GM21576 (cell line): ENCODE data around the gene EIF2D.

Source experiments
- ATAC-seq: cut with Tn5 transposase; IDR thresholded peaks from one replicate; pipeline ENCODE4 v1.9.1; 2021; ENCODE audit warnings: mild to moderate bottlenecking, moderate library complexity; ENCODE audit not compliant: unreplicated experiment

Gene EIF2D

DNA sequence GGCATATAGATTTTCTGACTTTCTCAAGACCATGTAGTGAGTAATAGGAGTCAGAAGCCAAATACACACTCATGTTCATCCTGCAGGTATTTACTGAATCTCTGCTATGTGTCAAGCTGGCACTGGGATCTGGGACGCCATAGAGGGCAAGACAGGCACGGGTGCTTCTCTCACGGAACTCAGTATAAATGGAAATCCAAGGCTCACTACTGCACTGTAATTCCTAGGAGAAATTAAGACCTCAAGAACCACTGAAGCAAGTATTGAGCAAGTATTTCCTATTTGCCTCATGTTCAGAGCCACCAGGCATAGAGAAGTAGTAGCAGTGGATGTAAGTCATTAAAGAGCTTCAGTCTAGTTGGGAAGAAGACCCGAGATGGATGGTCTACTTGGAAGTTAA lies 38.9 kb downstream of the EIF2D start:
- ATAC-seq, result no peak

DNA sequence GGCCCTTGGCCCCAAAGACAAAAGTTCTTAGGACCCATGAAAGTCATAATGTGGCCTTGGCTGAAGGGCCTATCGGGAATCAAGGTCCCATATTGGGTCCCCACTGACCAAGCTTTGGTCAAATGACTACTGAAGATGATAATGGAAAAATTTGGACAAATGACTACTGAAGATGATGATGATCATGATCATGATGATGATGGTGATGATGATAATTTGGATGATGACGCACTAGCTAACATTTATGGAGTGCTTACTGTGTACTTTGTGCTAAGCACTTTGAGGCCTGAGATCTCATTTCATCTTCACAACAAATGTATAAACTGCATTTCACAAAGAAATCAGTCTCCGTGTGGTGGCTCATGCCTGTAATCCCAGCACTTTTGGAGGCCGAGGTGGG lies 39.4 kb downstream of the EIF2D start:
- ATAC-seq, result no peak

DNA sequence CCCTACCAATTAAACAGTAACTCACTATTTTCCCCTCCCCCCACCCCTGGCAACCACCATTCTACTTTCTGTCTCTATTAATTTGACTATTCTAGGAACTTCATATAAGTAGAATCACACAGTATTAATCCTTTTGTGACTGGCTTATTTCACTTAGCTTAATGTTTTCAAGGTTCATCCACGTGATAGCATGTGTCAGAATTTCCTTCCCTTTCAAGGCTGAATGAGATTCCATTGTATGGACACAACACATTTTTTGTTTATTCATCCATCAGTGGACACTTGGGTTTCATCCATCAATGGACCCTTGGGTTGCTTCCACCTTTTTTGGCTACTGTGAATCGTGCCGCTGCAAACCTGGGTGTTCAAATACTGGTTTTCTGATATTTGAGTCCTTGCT lies 41.7 kb downstream of the EIF2D start:
- ATAC-seq, result no peak

DNA sequence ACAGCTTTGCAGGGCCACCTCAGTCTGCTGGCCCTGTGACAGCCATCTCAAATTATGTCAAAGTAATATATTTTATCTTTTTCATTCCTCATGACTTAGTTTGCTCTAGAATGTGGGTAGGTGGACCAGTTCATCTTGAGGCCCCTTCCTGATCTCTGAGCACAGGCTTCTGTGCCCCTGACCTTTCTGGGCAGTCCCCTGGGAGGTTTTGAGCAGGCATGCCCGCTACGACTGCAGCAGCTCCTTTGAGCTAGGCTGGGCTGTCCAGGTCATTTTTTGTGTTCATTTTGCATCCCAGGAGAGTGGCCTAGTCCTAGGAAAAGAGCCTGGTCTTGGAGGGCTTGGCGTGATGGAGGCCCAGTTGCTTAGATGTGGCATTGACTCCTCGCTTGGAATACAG lies 42.7 kb downstream of the EIF2D start:
- ATAC-seq, result no peak

DNA sequence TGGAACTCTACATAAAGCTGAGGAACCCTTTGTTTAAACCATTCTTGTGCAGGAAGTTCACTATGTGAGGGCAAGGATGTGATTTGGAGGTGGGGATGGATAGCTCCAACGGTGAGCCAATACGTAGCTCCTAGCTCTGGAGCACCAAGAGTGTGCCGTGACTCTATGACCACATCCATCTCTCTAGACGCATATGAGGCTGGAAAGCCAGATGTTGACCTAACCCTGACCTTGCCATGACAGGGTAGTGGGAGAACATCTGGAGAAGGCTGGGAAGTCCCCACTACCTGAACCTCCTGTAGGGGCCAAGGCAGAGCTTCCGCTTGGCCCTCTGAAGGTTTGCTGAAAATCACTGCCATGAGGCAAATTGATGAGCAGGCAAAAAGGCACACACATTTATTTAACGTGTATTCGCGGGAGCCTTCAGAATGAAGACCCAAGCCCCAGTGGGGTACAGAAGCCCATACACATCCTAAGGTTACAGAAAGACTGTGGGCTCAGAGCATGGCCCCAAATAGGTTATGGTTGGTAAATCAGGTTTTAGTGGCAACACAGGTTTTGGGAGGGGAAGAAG lies 43.4 kb downstream of the EIF2D start:
- ATAC-seq, result no peak

DNA sequence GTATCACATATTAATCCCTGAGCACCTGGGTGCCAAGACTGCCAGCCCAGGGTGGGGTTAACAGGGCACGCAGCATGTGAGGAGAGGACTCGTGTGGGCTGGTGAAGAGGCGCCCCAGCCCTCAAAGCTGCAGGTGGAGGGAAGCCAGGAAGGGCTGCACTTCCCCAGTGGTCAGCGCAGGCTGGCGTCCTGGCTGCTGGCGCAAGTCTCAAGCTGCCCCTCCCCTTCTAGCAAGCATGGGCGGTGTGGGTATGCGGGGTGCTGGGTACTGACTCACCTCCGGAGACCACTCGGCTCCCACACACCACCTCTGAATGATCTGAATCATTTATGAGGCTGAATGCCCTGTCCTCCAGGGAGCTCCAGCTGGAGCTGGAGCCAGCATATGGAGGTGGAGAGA lies 44.0 kb downstream of the EIF2D start:
- ATAC-seq, result no peak

DNA sequence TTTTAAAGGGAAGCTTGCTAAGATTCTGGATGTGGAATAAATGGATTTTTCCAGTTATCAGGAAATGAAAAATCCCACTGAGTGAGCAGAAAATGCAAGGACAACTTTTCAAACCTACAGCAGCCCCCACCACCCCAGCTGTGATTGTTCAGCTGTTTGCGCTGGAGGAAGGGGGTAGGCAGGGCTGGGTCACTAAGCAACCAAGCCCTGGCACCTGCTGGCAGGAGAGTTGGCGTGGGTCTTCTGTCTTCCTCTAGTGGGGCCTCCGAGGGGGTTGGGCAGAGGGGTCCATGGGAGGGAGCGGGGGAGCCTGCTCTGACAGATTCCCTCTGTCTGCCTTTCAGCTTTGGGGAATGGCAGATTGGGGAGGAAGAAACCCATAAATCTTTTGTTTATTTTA lies 45.3 kb downstream of the EIF2D start:
- no peak for ATAC-seq

DNA sequence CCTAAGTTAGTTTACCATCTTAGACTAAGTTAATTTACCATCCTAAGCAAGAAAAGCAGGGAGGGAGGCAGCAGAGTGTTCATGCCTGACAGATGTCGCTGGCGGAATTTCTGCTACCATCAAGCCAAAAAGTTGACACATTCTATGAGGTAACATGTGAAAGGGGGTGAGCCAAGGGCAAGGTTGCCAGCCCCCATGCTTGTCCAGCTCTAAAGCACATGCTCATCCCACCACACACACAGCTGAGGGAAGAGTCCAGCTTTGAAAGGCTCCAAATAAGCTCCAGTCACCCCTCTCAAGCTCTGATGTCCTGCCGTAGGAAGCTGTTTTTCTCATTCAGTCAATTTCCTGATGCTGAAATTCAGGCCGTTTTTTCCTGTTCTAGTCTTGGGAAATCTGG lies 46.3 kb downstream of the EIF2D start:
- no peak for ATAC-seq

DNA sequence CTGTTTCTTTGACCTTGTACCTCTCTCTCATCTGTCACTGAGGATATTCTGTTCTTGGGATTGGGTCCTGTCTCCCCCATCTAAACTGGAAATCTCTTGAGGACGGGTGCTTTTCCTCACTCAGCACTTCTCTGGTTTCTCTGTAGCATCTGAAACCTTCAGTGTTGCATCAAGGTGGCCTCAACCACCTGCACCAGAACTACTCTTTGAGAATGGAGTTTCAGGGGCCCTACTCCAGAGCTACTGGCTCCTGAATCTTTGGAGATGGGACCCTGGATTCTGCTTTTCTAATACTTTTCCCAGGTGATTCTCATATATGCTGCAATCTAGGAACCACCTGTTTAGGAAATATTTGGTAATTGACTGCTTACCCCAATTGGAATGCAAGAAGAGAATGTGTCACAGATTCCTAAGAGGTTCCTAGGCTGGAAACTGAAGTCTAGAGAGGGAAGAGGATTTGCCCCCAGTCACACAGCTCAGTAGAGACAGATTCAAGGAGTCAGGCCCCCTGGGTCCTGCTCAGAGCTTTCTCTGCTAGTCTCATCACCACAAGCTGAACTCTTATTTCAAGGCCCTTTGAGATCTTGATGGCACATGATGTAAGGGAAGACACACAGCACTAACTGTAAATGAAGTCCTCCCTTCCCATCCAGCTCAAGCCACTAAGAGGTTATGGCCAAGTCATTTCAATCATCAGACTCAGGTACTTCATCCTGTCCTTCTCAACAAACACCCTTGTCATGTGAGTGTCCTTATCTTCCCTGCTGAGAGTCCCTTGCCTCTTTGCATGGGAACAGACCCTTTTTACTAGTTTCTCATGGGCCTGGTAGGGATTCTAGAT lies 48.7 kb downstream of the EIF2D start:
- ATAC-seq, result peak; percentile 29

DNA sequence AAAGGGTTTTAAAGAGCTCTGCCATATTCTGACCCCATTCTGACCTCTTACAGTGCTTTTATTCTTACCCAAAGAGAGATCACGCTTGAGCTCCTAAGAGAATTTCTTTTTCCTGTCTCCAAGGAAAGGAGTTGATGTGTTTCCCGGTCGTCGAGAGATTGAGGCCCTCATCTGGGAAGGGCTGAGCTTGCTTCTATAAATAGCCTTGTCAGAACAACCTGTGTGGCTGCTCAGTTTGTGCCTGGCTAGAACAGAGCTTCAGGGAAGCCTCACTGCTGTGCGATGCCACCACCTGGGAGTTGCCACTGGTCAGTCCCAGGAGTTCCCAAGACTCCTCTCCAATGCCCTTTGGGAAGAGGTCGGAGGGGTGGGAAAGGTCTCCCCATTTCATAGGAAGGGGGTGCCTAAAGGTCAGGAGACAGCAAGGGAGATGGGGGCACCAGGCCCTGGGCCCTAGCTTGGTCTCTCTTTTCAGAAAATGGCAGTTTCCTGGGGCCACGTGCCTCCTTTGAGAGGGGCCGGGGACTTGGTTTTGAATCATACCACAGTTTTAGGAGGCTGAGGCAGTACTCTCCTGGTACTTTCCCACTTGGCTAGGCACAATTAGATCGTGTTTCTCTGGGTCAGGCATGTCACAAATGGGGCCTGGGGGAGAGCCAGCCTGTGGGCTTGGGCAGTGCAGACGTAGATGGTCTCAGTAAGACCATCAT lies 52.1 kb downstream of the EIF2D start:
- no peak for ATAC-seq

DNA sequence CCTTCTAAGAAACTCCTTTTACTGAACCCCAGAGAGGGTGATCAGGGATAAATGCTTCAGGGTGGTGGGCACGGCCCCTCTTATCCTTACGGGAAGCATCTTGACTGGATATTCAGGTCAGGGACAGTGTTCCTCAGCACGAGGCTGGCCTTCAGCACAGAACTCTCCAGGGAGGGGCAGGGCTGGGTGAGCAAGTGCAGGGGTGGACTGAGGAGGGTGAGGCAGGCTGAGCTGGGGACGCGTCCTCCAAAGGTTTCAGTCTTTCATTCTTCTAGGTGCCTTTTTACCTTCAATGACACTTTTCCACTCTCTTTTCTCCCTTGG lies 52.6 kb downstream of the EIF2D start:
- ATAC-seq, result no peak

DNA sequence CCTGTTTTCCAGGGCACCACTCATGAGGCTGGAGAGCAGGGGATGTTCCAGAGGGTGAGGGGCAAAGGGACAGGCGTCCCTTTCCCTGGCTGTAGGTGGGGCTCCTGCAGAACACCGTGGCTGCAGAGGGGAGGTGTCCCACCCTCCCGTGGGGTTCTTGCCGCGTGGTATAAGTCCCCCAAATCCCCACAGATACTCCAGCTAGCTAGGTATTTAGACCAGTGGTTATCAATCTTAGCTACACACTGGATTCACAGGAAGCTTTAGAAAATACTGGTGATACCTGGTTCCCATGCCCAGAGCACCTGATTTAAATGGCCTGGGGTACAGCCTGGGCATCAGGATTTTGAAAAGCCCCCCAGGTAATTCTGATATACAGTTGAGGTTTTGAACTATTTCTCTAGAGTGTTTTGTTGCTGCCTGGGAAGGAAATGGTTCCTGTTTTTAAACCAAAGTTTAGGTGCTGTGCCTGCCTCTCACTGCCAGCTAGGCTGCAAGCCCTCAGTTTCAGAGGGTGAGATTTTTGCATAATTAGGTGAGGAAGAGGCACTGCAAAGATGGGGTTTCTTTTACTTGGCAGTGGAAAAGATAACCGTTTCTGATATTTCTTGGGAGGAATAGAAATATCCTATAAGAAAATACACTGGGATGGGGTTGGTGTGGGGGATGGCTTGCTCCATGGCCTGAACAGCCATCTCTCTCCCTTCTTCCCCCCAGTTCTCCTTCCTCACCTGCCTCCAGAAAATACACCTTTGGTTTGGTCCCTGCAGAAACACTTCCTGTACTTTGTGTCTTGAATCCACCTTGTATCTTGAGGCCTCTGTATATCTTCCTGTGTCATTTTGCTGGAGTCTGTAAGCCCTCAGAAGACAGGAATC lies 53.2 kb downstream of the EIF2D start:
- no peak for ATAC-seq

DNA sequence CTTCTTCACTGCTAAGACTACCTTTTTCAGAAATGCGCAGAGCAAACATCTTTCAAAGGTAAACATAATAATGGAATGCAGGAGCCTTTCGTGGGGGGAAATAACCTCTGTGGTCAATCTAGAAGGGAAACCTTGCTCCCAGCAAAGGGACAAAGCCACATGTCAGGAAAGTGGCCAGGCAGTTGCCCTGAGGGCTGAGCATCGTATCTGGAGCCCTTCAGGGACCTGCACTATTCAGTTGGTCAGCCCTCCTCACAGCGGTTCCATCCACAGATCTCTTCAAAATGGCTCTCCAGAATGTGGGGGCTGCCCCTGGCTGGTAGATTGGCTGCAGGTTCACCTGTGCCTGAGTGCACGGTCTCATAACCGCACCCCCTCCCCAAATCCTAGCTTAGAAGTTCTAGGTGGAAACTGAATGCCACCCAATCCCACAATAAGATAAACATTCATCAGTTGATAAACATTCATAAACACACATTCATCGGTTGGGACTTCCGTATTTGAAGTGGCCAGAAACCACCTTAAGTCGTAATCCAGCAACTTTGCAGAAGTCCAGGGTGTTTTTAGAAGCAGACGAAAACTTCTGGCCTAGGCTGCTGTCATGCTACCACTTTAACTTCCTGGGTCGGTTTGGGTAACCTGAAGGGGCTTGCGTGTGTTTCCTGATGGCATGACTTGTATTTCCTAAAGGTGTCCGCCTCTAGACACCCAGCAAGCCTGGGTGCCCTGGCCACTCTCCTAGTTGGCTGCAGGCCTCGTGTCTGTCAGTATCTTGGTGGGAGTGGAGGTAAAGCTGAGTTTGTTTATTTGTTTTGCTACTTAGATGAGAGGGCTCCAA lies 54.4 kb downstream of the EIF2D start:
- no peak for ATAC-seq

DNA sequence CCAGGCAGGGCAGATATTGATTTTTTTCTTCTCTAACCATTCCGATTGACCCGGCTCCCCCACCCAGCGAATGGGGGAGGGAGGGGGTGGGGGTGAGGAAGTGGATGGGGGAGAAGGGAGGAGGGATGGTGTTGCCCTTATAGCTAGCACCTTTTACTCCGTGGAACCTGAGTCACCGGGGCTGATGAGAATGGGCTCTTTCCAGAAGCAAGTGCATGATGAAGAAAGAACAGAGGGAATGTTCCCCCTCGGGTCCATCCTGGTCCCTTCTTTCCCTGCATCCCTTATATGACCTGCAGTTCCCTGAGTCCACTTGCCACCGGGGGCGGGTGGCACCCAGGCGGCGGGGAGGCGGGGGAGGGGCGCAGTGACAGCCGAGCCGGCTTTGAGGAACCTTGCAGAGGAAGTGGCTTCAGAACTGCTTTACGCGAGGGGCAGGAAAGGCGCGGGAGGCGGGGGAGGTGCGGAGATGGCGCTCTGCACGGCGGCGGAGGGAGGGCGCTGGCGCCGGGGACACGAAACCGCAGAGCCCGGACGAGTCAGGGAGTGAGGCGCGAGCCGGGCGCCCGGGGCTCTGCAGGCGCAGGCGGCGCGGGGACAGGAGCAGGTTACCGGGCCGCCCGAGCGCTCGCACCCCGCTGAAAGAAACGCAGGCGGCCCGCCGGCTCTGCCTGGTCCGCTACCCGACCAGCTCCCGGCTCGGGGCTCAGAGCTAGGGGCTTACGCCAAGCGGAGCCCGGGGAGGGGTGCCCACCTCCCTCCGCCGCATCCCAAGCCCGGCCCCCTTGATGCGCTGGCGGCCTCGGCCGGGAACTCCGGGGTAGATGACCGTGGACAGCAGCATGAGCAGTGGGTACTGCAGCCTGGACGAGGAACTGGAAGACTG lies 55.3 kb downstream of the EIF2D start:
- peak; percentile 44 for ATAC-seq

DNA sequence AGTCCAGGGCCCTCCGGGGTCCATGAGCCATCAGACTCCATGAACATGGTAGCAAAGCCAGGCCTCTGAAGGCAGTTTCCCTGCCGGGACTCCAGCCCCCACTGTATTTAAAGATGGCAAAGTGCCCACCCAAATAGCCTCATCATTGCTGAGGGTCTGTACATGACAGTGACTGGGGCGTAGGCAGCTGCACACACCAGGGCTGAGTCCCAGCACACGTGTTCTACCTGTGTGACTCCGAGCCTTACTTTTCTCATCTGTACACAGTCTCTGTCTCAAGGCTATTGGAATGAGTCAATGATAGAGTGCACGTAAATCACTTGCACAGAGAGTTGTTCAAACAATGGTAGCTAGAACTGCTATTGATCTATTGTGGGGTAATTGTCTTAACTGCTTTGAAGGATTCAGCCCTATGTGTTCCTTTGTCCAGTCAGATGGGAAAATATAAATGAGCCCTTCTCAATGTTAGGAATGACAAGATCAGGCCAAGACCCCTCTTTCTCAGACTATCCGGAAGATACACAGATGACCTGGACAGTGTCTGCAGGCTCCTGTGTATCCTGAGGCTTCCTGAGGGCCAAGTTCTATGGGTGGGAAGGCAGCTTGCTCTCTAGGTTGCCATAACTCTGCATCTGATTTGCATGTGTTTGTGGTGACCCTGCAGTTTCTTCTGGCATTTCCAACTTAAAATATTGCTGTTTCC lies 56.1 kb downstream of the EIF2D start:
- peak; percentile 29 for ATAC-seq

DNA sequence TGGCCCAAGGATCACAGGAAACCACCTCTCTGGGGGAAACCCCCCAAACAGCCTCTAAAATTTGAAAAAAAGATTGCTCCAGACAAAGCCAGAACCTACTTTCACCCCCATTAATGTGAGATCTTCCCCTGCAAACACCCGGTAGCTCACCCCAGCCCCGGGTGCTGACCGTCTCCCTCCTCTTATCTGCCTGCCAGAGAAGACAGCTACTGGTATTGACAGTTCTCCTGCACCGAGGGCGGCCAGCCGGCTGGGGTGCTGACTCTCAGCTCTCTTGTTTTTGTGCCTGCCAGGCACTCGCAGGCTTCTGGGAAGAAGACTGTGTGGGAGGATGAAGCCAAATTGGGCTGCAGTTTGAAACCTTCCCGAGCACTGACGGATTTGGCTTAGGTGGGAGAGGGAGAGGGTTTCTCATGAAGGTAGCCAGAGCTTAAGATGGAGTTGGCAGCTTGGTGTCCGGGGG lies 56.8 kb downstream of the EIF2D start:
- ATAC-seq, result no peak

DNA sequence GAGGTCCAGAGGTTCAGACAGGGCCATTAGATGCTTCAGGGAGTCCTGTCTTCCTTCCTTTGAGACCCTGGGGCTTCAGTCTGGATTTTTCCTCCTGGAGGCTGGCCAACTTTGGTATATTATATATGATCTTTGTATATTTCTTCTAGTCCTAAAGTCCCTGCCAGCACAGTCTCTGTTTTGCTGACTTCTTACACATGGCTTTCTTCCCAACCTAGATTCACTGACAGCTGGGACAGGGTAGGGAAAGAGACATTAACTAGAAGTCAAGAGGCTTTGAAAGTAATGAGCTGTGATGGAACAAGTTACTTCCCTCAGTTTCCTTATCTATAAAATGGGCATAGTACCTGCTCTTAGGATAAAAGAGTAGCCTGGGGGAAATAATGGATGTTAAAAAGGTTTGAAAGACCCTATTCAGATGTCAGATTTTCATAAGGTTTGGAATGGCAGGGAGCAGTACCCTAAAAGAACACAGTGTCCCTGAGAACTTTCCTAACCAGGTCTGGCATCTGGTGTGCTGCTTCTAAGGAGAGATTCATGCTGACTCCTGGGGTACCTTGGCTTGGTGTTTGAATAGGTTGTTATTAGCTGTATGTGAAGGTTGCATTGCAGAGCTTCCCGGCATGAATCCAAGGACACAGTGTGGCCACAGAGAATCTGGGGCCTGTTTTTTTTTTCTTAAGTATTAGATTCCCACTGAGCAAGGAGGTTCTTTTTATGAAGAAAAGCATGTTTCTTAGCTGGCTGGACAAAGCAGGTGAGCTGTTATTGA lies 57.4 kb downstream of the EIF2D start:
- ATAC-seq, result no peak

DNA sequence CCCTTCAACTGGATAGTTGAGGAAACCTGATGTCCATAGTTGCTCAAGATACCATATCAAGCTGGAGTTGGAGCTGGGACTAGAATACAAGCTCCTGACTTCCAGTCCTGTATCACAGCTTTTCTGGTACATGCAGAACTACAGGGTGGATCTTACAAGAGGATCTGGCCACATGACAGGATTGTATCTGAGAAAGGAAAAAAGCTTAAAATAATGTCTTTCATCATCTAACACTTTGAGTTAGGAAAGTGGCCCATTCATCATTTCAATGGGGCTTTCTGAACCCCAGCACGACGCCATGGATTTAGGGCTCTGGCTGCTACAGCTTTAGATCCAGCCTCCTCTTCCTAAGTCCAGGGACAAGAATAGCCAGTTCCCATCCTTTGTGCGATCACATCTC lies 58.1 kb downstream of the EIF2D start:
- ATAC-seq, result no peak
